Rectal smooth muscle tissue (tissue), 1 donor: ENCODE data around the gene ULK2.

ENCODE experiments used
- H3K27ac ChIP-seq: one replicate; pipeline ENCODE4 v1.7.0; 2013; ENCODE audit warnings: low read depth, low read length, inconsistent platforms
- H3K27me3 ChIP-seq: one replicate; pipeline ENCODE4 v1.7.0; 2013; ENCODE audit warnings: low read length; ENCODE audit not compliant: control insufficient read depth, insufficient read depth
- H3K36me3 ChIP-seq: one replicate; pipeline ENCODE4 v1.7.0; 2013; ENCODE audit warnings: low read length; ENCODE audit not compliant: control insufficient read depth, insufficient read depth
- H3K4me1 ChIP-seq: one replicate; pipeline ENCODE4 v1.7.0; 2013; ENCODE audit warnings: low read length; ENCODE audit not compliant: control insufficient read depth, insufficient read depth
- H3K4me3 ChIP-seq: one replicate; pipeline ENCODE4 v1.7.0; 2013; ENCODE audit warnings: low read length
- H3K9ac ChIP-seq: one replicate; pipeline ENCODE4 v1.7.0; 2013; ENCODE audit warnings: low read length

Gene ULK2

GRCh38 chr17:19738757-19739156 is 129.0 kb downstream of the ULK2 start:
- no peak overlapping the region for H3K4me3 ChIP-seq
- no peaks in the 10 kb centered on the region for H3K36me3 ChIP-seq
- H3K27ac ChIP-seq: no peak overlapping the region
- no peaks in the 10 kb centered on the region for H3K4me1 ChIP-seq
- H3K27me3 ChIP-seq: no peaks in the 10 kb centered on the region
- H3K9ac ChIP-seq: no peak overlapping the region

GRCh38 chr17:19738073-19738449 is 129.7 kb downstream of the ULK2 start:
- no peak overlapping the region for H3K9ac ChIP-seq
- no peak overlapping the region for H3K27ac ChIP-seq
- no peak overlapping the region for H3K4me3 ChIP-seq
- H3K36me3 ChIP-seq: no peaks in the 10 kb centered on the region
- H3K4me1 ChIP-seq: no peaks in the 10 kb centered on the region
- H3K27me3 ChIP-seq: no peaks in the 10 kb centered on the region

- Histone ChIP-seq H3K4me1 (no peaks in the 10 kb centered on the region), H3K27ac (no peak overlapping the region)
Observed at GRCh38 chr17:19737305-19738072, 130.2 kb downstream of the ULK2 start.

GRCh38 chr17:19736071-19736470 is 131.7 kb downstream of the ULK2 start:
- no peak overlapping the region for H3K27ac ChIP-seq
- no peak overlapping the region for H3K4me3 ChIP-seq
- H3K36me3 ChIP-seq: no peaks in the 10 kb centered on the region
- H3K9ac ChIP-seq: no peak overlapping the region
- no peaks in the 10 kb centered on the region for H3K27me3 ChIP-seq
- H3K4me1 ChIP-seq: no peaks in the 10 kb centered on the region

More at GRCh38 chr17:19737305-19738072, 130.2 kb downstream of the ULK2 start:
- H3K4me3 ChIP-seq: no peak overlapping the region
- no peaks in the 10 kb centered on the region for H3K27me3 ChIP-seq
- no peak overlapping the region for H3K9ac ChIP-seq
- H3K36me3 ChIP-seq: no peaks in the 10 kb centered on the region

GRCh38 chr17:19733953-19734526 is 133.7 kb downstream of the ULK2 start:
- Histone ChIP-seq H3K4me3 (no peak overlapping the region), H3K27ac (no peak overlapping the region), H3K27me3 (no peaks in the 10 kb centered on the region), H3K36me3 (no peaks in the 10 kb centered on the region), H3K9ac (no peak overlapping the region), H3K4me1 (no peaks in the 10 kb centered on the region)

GRCh38 chr17:19731626-19732025 is 136.1 kb downstream of the ULK2 start:
- Histone ChIP-seq H3K27ac (no peak overlapping the region), H3K27me3 (no peaks in the 10 kb centered on the region), H3K36me3 (no peaks in the 10 kb centered on the region), H3K9ac (no peak overlapping the region), H3K4me1 (peaks cover 22% of the 10 kb centered on the region), H3K4me3 (no peak overlapping the region)

GRCh38 chr17:19730843-19731242 is 136.9 kb downstream of the ULK2 start:
- H3K4me1 ChIP-seq: peaks cover 22% of the 10 kb centered on the region
- no peaks in the 10 kb centered on the region for H3K27me3 ChIP-seq
- H3K36me3 ChIP-seq: no peaks in the 10 kb centered on the region
- no peak overlapping the region for H3K27ac ChIP-seq
- no peak overlapping the region for H3K9ac ChIP-seq
- H3K4me3 ChIP-seq: no peak overlapping the region

GRCh38 chr17:19729900-19730299 is 137.8 kb downstream of the ULK2 start:
- H3K9ac ChIP-seq: no peak overlapping the region

GRCh38 chr17:19728084-19728495 is 139.6 kb downstream of the ULK2 start:
- Histone ChIP-seq H3K36me3 (no peaks in the 10 kb centered on the region), H3K4me3 (no peak overlapping the region), H3K27me3 (no peaks in the 10 kb centered on the region), H3K4me1 (peaks cover 22% of the 10 kb centered on the region), H3K27ac (peak overlapping the region; percentile 92), H3K9ac (no peak overlapping the region)

More at GRCh38 chr17:19729900-19730299, 137.8 kb downstream of the ULK2 start:
- Histone ChIP-seq H3K27me3 (no peaks in the 10 kb centered on the region), H3K36me3 (no peaks in the 10 kb centered on the region), H3K27ac (no peak overlapping the region), H3K4me3 (no peak overlapping the region), H3K4me1 (peaks cover 22% of the 10 kb centered on the region)

- Histone ChIP-seq H3K4me1 (peaks cover 22% of the 10 kb centered on the region), H3K27me3 (no peaks in the 10 kb centered on the region), H3K36me3 (no peaks in the 10 kb centered on the region), H3K4me3 (no peak overlapping the region), H3K9ac (no peak overlapping the region), H3K27ac (peak overlapping the region; percentile 92)
Observed at GRCh38 chr17:19727501-19728078, 140.1 kb downstream of the ULK2 start.

- H3K9ac ChIP-seq: no peak overlapping the region
- no peaks in the 10 kb centered on the region for H3K36me3 ChIP-seq
- H3K4me1 ChIP-seq: peaks cover 22% of the 10 kb centered on the region
- peak overlapping the region; percentile 92 for H3K27ac ChIP-seq
- no peak overlapping the region for H3K4me3 ChIP-seq
- no peaks in the 10 kb centered on the region for H3K27me3 ChIP-seq
Observed at GRCh38 chr17:19726631-19727376, 140.9 kb downstream of the ULK2 start.

- Histone ChIP-seq H3K27ac (no peak overlapping the region), H3K27me3 (no peaks in the 10 kb centered on the region), H3K4me3 (no peak overlapping the region), H3K4me1 (peaks cover 22% of the 10 kb centered on the region), H3K36me3 (no peaks in the 10 kb centered on the region), H3K9ac (no peak overlapping the region)
Observed at GRCh38 chr17:19725486-19725885, 142.2 kb downstream of the ULK2 start.
